ENCODE results near the gene VWC2. TPM values are rescaled to one million over a fixed set of nuclear protein-coding genes. Genes with fewer than 3 reads are reported as not detected.
A peak's percentile ranks its signal among the peaks of the same experiment; 100 is the strongest.

The VWC2 gene
- polyA plus RNA-seq, 1 donor = 0.04 TPM

DNA sequence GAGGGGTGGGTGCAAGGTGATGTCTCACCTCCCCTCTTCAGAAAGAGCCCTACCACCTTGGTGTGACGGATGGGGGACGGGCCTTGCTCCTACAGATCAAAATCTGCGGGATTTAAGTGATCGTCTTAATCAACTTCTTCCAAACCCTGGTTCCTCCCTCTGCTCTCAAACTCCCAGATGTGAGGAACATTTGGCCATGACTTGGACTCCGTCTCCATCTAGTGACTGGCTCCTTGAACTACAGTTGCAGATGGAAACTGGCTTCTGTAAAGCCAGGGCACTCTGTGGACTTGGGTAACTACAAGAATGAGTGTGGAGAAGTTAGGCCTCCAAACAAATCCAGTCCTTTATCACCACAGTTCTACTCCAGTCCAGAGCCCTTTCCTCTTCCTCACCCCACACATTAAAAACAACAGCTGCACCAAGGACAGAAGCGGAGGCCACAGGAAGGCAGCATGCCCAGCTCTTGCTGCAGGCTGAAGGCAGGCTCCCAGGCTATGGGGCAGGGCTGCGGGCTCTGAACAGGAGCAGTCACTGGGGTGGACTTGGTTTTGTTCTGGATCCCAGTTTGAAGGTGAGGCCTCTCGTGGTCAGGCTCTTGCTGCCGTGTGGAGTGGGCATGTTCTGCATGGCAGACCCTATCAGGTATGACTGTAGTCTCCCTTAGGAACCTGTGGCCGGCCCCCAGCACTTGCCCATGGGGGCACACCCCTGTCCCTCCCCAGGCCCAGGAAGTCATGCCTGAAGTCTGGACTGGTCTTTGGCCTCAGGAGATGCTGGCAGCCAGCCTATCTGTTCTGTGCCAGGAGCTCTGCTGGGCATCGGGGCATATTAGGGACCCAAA lies 79.4 kb downstream of the VWC2 start:
- DNase-seq = peak; percentile 72

DNA sequence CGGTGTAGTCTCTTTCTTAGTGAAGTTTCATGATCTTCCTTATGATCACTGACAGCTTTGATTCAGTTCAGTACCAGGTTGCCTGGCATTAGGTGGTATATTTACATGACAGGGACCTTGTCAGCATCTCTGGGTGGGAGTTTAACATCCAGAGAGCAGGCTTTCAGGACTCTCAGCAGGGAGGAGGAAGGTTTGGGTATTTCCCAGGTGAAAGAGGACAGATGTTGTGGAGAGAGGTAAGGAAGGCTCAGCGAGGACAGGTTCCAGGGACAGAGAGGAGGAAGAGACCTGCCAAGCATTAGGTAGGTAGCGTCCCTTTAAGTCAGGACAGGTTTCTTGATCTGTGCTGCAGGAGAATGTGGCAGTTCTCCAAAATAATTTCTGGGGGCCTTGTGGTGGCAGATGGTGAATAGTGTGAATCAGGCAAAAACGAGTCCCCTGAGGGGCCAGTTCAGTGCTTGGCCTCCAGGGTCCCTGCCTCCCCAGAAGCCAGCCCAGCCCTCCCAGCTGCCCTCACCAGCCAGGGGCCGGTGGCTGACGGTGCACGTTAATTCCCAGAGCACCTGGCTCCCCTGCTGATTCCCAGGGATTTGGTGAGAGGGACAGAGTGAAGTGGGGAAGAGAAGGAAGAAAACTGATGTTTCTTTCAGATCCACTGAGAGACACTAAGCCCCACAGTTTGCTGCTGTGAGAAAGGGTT lies 82.0 kb downstream of the VWC2 start:
- no peak for DNase-seq

GRCh38 chr7:49860293-49860692 lies 86.9 kb downstream of the VWC2 start:
- DNase-seq = no peak

- no peak for DNase-seq
These were observed 92.8 kb downstream of the VWC2 start for GRCh38 chr7:49866076-49866735.

- no peak for DNase-seq
These were observed 93.5 kb downstream of the VWC2 start for GRCh38 chr7:49866910-49867309.

DNA sequence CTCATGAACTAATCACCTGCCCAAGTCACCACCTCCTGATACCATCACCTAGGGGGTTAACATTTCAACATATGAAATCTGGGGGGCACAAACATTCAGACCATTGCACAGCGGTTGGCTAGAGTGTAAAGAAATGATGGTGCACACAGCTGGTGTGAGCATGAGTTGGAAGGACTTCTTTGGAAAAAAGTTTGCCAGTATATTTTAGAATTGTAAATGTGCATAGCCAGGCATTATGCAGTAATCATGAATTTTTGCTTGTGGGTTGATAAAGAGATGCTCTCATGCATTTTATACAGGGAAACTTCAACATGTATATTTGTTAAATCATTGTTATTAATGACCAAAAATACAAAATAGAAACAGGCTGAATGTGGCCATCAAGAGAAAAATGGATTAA lies 100.0 kb downstream of the VWC2 start:
- no peak for DNase-seq

DNA sequence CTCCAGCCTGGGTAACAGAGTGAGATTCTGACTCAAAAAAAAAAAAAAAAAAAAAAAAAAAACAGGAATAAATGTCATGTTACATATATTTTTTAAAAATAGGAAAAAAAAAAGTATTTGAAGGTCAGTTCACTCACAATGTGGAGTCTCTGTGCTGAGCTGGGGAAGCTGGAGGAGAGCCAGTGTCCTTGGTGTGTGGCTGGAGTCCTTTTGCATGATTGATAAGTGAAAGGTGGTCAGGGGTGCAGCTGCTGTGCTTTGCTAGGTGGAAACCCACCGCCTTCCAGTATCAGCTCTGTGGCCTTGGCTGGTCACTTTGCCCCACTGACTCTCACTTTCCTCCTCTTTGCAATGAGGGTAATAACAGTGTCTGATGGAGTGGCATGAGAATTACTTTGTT lies 101.9 kb downstream of the VWC2 start:
- DNase-seq = no peak

GRCh38 chr7:49876202-49876601 lies 102.8 kb downstream of the VWC2 start:
- no peak for DNase-seq

DNA sequence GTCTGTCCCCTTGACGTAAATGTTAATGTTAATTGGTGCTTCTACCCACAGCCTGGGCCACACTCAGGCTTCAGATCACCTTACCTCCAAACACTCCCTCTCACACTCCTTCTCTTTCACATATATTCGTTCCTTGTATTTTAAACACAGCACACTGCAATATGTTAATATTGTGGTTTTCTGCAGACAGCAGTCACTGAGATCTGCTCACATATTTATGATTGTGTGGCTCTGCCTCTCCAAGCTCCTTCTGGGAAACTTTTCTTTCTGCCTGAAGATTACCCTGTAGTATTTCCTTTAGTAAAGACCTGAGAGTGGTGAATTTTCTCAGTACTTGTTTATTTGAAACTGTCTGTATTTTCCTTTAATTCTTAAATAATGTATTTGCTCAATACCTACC lies 104.7 kb downstream of the VWC2 start:
- DNase-seq = no peak

DNA sequence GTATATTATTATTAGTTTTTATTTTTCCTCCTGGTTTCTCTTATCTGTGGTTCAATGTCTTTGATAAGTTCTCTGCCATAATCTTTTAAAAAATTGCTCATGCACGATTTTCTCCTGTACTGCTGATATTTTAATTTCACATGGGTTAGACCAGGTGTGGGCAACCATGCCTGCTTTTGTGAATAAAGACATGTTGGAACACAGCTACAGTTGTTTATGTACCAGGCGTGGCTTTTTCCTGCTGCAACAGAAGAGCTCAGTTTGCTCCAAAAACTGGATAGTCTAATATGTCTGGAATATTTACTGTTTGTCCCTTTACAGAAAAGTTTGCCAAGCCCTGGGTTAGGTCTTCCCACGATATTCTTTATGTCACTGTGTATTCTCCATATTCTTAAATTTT lies 105.2 kb downstream of the VWC2 start:
- no peak for DNase-seq

DNA sequence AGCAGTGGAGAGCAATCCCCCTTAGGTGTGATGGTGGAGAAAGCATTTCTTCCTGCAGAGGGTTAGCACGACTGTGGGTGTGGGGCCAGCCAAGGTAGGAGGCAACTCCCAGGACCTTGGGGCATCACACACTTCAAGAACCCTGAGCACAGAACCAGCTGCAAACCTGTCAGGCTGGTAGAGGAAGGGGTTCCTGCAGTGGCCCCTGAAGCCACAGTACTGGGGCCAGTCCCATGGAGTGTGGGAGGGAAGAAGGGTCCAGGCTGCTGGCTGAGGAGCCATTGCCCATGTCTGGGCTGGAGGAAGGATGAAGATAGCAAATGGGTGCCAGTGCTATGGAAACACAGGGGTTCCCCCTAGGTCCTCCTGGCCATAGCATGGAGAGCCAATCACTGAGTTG lies 110.5 kb downstream of the VWC2 start:
- no peak for DNase-seq

GRCh38 chr7:49885593-49886285 lies 112.3 kb downstream of the VWC2 start:
- no peak for DNase-seq

- DNase-seq = no peak
These were observed 119.0 kb downstream of the VWC2 start for GRCh38 chr7:49892481-49892880.

- DNase-seq = no peak
These were observed 119.7 kb downstream of the VWC2 start for GRCh38 chr7:49893131-49893530.

DNA sequence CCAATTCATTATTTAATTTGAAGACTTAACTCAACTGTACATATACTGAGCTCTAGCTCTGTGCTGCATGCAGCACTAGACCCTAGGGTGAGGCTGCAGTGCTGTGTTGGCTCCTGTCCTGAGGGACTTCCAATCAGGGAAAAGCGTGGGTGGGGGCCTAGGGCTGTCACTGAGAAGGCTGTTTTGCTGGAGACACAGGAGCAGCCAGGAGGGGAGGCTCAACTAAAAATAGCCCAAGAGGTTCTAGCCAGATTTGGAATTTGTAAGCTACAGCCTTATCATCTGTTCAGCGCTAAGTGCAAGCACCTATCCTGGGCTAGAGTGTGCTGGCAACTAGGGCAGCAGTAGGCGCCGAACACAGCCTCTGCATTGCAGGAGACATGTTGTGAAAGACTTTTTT lies 121.1 kb downstream of the VWC2 start:
- DNase-seq = no peak

DNA sequence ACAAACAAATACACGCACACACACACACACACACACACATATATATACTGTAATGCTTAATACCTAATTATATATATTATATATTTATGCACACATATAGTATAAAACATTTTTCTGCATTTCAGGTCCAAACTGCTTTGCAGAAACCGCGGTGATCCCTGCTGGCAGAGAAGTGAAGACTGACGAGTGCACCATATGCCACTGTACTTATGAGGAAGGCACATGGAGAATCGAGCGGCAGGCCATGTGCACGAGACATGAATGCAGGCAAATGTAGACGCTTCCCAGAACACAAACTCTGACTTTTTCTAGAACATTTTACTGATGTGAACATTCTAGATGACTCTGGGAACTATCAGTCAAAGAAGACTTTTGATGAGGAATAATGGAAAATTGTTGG lies 138.5 kb downstream of the VWC2 start:
- DNase-seq = no peak

GRCh38 chr7:49926720-49927119 lies 153.3 kb downstream of the VWC2 start:
- DNase-seq = no peak

- DNase-seq = no peak
These were observed 154.2 kb downstream of the VWC2 start for GRCh38 chr7:49927631-49928030.

DNA sequence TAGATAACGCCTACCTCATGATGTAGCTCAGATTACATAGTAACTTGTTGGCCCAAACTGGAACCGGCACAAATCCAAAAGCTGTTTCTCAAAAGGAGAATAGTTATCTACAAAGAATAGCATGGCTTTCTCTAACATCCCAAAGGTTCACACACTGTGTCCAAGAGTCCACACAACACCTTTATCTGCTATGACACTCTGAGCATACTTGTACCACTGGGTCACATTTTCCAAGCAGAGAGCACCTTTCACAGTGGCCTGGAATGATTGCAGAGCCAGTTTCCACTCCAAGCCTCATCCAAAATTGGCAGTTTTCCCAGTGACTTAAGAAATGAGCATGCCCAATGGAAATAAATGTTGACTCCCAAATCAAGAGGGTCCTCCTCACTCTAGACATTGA lies 155.3 kb downstream of the VWC2 start:
- no peak for DNase-seq

- DNase-seq = no peak
These were observed 158.2 kb downstream of the VWC2 start for GRCh38 chr7:49931627-49932026.

DNA sequence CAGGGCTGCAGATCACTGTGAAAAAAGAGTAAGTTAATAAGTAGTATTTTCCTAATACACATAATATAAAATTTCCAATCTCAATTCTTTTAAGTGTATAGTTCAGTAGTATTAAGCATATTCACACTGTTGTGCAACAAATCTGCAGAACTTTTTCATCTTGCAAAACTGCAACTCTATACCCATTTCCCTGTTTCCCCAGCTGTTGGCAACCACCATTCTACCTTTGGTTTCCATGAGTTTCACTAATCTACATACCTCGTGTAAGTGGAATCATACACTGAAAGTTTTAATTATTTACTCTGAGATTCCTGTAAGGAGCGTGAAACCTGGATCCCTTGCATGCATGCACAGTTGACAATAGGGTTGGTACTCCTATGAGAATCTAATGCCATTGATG lies 164.2 kb downstream of the VWC2 start:
- DNase-seq = no peak

All from hindlimb muscle (tissue), 1 donor.